Measurements from ENCODE around the gene ARPIN.

- TF ChIP-seq EZH2 (IDR thresholded peaks at IDR 0.05; ENCODE audit: borderline replicate concordance, control insufficient read depth, low read depth, low read length), result no peak
- TF ChIP-seq ZNF274 (IDR thresholded peaks at IDR 0.05; ENCODE audit: insufficient read depth, insufficient read length), result no peak
- TF ChIP-seq TCF12 (IDR thresholded peaks at IDR 0.05; ENCODE audit: low read depth, low read length), result no peak
- no peak for TF ChIP-seq CEBPB (IDR thresholded peaks at IDR 0.05; ENCODE audit: borderline replicate concordance in 1 of 2, low read depth in 2 of 2, low read length in 2 of 2)
- TF ChIP-seq JUND (IDR thresholded peaks at IDR 0.05; ENCODE audit: low read depth, low read length), result no peak
- TF ChIP-seq DPF2 (IDR thresholded peaks at IDR 0.05), result no peak
- no peak for TF ChIP-seq SIN3A (IDR thresholded peaks at IDR 0.05; ENCODE audit: low read depth, low read length)
These were observed 42.0 kb downstream of the ARPIN start for GRCh38 chr15:89870688-89871288.
